EH (cell line): ENCODE data around the gene CYP4Z1.
A peak's percentile ranks its signal among the peaks of the same experiment; 100 is the strongest.
"Not testable (repeated sequence)": the region's sequence is repeated elsewhere in the genome, so short reads cannot be mapped to it uniquely, and the experiment has no call there.

Source experiments
- DNase-seq: peaks from one replicate; pipeline ENCODE4 v3.0.0-alpha.2; 2015; ENCODE audit warnings: low read depth

Gene CYP4Z1

GRCh38 chr1:47128854-47129253, 61.8 kb downstream of the CYP4Z1 start:
- not testable (repeated sequence) for DNase-seq

DNA sequence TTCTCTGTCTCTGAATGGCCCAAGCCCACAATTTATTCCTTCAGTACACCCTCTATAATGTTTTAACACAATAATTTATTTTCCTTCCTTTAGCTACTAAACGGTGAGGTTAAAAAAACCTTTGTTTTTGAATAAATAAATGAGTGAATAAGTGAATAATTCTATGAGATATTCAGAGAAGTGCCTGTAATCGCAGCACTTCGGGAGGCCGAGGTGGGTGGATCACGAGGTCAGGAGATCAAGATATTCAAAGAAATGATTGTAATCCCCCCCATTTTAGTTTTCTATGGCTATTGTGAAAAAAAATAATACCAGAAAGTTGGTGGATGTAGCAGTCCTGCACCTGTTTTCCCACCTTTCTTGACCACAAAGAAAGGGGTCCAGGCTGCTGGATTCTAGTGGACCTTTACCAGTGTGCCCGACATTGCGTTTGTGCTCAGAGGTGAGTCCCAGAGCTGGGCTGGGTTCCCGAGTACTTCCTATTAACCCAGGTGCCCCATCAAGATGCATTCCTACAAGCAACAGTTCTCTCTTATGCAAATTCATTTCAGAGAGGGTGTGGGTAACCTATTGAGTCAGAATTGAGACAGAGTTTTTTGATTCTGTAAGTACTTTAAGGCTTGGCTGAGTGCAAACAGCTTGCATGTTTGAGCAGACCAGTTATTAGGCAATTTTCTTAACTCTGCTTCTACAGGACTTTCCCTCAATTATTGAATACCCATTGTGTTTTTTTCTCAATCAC, 62.6 kb downstream of the CYP4Z1 start:
- DNase-seq: not testable (repeated sequence)

DNA sequence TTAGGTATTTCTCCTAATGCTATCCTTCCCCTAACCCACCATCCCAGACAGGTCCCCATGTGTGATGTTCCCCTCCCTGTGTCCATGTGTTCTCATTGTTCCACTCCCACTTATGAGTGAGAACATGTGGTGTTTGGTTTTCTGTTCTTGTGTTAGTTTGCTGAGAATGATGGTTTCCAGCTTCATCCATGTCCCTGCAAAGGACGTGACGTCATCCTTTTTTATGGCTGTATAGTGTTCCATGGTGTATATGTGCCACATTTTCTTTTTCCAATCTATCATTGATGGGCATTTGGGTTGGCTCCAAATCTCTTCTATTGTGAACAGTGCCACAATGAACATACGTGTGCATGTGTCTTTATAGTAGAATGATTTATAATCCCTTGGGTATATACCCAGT, 65.6 kb downstream of the CYP4Z1 start:
- DNase-seq: not testable (repeated sequence)

GRCh38 chr1:47137198-47137597, 70.2 kb downstream of the CYP4Z1 start, which contains the start of gene CYP4A22:
TSS of gene CYP4A22 (plus strand) at chr1:47137441. CDS start at chr1:47137486, 45 bp downstream.
- DNase-seq: no peak

GRCh38 chr1:47137925-47138615, 71.0 kb downstream of the CYP4Z1 start:
- DNase-seq: no peak

DNA sequence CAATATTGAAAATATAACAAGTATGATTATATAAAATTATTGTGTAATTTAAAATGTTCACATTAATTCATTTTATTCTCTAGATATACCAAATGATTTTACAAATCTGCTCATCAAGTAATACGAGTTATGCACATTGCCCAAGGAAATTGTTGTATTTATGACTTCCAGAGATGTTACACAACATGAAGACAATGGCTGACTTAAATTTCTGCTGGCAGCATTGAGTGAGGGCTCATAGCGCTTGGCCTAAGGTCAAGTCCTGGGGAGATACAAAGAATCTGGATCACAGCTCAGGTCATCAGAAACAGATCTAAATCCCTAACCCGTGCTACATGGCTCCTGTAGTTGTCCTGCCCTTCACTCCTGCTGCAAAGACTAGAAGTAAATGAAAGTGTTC, 73.3 kb downstream of the CYP4Z1 start:
- DNase-seq: not testable (repeated sequence)

GRCh38 chr1:47143654-47144053, 76.6 kb downstream of the CYP4Z1 start:
- peak; percentile 15 for DNase-seq

DNA sequence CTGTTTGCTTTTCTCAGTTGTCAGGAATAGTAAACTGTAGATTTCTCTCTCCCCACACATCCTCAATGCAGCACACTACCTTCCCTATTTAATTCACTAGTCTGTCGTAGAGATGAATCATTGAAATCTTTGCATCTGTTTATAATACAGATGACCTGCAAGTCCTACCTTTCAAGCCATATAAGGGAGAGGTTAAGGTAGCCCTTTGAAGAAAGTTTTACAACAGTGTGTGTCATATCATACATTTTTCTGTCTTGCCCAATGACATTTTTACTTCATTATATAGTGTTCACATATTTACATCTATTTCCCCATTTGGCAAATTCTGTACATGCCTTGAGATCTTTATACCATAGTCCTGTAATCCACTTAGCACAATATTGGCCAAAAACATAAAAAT, 79.5 kb downstream of the CYP4Z1 start:
- DNase-seq: not testable (repeated sequence)

GRCh38 chr1:47147047-47147785, 80.2 kb downstream of the CYP4Z1 start:
- DNase-seq: no peak

GRCh38 chr1:47149162-47149561, 82.1 kb downstream of the CYP4Z1 start:
- DNase-seq: not testable (repeated sequence)

DNA sequence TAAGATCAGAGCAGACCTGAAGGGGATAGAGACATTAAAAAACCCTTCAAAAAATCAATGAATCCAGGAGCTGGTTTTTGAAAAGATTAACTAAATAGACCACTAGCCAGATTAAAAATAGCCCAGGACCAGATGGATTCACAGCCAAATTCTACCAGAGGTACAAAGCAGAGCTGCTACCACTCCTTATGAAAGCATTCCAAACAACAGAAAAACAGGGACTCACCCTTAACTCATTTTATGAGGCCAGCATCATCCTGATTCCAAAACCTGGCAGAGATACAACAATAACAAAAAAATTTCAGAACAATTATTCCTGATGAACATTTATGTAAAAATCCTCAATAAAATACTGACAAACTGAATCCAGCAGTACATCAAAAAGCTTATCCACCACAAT, 89.4 kb downstream of the CYP4Z1 start:
- not testable (repeated sequence) for DNase-seq

DNA sequence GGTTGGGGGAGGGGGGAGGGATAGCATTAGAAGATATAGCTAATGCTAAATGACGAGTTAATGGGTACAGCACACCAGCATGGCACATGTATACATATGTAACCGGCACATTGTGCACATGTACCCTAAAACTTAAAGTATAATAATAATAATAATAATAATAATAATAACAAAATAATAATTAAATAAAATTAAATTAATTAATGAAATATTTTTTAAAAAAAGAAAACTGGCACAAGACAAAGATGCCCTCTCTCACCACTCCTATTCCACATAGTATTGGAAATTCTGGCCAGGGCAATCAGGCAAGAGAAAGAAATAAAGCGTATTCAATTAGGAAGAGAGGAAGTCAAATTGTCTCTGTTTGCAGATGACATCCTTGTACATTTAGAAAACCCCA, 90.9 kb downstream of the CYP4Z1 start:
- DNase-seq: not testable (repeated sequence)

DNA sequence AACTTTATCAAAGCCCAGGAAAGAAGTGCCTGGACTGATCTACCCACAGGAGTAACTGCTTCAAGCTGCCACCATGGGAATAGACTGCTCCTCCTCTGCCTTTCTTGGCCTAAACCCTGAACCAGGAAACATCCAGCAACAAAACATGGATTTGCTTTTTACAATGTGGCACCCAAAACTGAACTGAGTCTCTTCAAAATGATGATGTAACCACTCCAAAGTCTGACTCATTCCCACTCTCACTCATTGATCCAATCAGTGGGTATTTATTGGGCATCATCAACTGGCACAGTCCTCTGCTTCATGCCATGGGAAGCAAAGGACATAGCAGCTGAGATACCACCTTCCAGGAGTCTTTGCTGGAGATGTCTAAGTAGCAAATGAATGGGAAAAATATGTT, 93.7 kb downstream of the CYP4Z1 start:
- no peak for DNase-seq

- no peak for DNase-seq
These were observed 94.4 kb downstream of the CYP4Z1 start for GRCh38 chr1:47161298-47162040.

GRCh38 chr1:47164552-47164951, 97.5 kb downstream of the CYP4Z1 start:
- DNase-seq: no peak
